GM19467 (cell line): ENCODE measurements around the gene IQCB1.
A peak's percentile ranks its signal among the peaks of the same experiment; 100 is the strongest.
"Not testable (repeated sequence)": the region's sequence is repeated elsewhere in the genome, so short reads cannot be mapped to it uniquely, and the experiment has no call there.

Experiments used
- ATAC-seq: cut with Tn5 transposase; IDR thresholded peaks from one replicate; pipeline ENCODE4 v1.9.1; 2021; ENCODE audit warnings: mild to moderate bottlenecking, moderate library complexity; ENCODE audit not compliant: unreplicated experiment

IQCB1 gene

DNA sequence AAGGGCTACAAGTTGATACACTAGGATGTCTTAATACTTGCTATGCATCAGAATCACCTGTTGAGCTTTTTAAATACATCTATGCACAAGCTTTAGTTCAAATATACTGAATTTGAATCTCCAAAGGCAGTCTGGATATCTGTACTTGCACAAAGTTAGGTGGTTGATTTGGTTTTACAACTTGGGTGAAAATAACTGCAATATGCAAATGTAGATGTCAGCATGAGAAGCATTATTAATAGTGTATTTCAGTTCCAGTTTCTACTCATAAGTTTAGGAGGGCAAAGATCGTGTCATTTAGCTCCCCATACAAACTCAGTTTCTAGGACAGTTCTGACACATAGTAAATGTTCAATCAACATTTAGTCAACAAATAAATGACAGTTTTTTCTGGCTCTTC lies 25.6 kb downstream of the IQCB1 start:
- peak; percentile 95 for ATAC-seq

DNA sequence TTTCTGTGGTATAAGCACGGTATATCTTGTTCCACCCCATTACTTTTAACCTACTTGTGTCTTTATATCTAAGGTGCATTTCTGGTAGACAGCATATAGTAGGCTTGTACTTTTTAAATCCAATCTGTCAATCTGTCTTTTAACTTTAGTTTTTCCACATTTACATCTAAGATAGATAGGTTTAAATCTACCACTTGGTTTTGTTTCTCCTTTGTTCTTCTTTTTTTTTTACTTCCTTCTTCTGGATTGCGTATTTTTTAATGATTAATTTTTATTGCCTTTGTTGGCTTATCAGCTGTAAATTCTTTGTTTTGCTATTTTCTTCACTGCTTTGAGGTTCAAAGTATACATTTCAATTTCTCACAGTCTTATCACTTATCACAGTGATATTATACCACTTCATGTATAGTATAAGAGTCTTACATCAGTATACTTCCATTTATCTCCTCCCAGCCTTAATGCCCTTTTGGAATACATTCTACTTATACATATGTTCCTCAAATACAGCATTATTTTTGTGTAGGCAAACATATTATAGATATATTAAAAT lies 31.0 kb downstream of the IQCB1 start:
- ATAC-seq, result no peak

DNA sequence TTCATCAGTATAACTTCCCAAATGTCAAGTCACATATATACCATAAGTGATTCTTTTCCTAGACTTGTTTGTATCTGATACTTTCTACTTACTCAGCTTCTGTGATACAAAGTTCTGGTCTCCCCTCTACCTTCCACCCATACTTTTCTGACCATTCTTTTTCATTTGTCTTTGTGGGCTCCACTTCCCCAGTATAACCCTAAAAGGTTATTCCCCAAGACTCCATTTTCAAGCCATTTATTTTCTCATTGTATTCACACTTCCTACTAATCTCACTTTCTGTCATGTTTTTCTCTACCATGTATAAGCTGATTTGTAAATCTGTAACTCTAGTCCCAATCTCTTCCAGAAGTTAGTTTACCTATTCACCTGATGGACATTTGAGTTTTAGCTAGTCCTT lies 34.0 kb downstream of the IQCB1 start:
- no peak for ATAC-seq

DNA sequence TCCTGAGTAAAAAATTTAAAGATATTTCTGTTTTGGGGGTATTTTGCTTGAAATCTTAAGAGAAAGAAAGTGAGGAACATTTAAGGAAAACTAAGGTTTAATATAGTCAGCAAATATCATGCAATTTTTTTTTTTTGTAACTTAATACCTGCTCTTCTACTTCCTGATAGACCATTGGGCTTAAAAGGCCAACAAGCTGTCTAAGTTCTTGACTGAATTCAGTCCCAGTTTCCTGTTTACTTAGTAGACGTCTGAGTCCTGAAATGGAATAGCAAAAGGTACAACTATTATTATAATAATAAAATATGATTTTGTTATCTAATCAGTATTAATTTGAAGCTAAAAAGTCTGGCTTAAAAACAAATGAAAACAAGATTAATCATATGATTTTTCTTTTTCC lies 37.9 kb downstream of the IQCB1 start:
- no peak for ATAC-seq

DNA sequence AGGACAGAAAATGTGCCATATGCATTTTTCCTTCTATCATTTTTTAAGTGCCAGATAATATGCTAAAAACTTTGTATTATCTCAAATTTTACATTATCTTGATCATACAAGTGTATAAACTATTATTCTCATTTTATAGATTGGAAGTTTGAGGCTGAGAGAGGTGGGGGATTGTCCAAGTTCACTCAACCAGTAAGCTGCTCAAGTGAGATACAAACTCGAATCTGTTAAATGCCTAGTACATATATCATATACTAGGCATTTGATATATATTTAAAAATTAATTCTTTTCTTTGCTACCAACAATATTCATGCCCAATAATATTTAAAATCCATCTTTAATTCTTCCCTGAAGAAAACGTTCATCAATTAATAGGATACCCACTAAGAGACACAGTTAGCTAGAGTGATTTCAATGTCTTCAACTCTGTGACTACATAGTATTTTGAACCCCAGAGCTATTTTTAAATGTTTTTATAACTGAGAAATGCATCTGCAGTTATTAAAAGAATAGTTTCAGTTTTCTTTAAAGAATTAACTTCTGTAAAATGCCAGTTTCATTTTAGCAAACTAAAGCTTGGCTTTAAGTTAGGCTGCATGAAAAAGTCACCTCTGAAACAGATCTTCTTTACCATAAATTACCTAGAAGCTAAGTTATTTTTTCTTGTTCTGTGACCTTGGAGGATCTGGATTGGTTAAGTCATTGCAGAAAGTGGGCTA lies 40.4 kb downstream of the IQCB1 start:
- peak; percentile 44 for ATAC-seq

DNA sequence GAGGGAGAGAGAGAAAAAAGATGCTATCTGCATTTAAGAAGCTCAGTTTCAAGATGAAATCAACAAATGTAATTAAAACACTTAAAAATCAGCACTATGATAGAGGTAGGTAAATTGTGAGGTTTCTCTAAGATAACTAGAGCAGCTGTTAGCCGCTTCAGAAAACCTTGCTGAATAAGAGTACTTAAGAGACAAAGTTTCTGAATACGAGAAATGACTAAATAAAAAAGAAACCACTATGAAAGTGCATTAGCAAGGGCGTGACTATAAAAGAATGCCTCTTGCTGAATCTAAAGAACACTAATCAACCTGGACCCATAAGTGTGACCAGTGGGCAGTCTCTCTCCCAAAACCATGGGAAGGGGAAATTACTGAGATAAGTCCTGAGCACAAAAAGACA lies 41.8 kb downstream of the IQCB1 start:
- no peak for ATAC-seq

DNA sequence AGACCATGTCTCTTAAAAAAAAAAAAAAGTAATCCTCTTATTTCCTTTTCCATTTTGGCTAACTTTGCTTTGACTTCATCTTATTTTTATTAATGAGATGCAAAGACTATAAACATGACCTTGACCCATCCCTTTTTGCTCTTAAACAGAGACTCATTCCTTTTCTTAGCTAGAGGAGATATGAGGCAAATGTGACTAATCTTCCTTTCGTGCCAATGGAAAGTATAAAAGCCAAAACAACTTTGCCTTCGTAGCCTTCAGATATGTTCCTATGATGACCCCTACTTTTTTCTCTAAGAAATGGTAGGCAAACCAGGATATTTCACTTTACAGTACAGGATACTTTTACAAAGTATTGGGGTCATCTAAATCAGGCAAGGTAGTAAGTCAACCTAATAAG lies 48.4 kb downstream of the IQCB1 start:
- ATAC-seq, result no peak

DNA sequence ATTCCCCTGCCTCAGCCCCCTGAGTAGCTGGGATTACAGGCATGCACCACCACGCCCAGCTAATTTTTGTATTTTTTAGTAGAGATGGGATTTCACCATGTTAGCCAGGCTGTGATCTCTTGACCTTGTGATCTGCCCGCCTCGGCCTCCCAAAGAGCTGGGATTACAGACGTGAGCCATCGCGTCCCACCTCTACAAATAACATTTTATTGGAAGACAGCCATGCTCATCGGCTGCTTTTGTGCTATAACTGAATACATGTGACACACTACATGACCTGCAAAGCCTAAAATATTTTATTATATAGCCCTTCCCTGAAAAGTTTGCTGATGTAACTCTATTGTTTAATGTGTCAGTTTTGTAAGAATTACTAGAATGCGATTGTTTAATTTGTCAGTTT lies 52.1 kb downstream of the IQCB1 start:
- not testable (repeated sequence) for ATAC-seq

DNA sequence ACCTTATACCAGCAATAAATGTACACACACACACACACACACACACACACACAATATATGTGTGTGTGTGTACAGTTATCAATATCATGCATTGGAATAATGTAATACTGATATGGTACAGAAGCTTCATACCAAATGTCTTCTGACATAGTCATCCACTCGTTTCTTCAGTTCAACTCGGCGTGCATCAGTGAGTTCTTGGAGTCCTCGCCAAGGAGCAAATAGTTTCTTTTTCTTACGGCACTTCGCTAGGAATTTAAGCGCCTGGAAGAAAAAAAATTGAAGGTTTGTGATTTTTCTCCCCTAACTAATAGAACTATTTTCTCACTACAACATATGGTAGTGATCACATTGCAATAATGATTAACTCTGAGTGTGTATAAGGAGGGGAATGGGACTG lies 53.2 kb downstream of the IQCB1 start:
- ATAC-seq, result no peak

DNA sequence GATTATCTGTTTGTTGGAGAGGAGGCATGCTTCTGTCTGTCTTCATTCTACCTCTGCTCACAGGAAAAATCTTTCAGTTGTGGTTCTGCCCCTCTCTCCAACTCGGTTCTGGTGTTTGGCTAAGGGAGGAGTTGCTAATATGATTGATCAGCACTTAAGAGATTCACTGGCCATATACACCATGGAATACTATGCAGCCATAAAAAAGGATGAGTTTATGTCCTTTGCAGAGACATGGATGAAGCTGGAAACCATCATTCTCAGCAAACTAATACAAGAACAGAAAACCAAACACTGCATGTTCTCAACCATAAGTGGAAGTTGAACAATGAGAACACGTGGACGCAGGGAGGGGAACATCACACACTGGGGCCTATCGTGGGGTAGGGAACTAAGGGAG lies 59.8 kb downstream of the IQCB1 start:
- ATAC-seq, result not testable (repeated sequence)

DNA sequence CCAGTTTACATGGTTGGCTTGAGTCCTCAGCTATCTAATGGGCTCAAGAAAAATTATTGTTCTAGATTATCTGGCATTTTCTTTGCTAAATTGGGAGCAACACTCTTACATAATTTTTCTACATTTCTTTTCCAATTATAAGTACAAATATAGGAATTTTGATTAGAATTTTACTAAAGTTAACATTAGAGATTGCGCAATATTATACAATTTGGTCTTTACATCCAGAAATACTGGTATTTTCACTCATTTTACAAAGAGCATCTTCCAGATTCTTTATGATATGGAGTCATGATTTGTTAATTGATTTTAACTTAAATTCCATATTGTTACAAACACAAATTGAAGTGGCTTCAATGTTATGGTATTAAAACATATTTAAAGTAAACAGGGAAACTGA lies 65.6 kb downstream of the IQCB1 start:
- ATAC-seq, result no peak

DNA sequence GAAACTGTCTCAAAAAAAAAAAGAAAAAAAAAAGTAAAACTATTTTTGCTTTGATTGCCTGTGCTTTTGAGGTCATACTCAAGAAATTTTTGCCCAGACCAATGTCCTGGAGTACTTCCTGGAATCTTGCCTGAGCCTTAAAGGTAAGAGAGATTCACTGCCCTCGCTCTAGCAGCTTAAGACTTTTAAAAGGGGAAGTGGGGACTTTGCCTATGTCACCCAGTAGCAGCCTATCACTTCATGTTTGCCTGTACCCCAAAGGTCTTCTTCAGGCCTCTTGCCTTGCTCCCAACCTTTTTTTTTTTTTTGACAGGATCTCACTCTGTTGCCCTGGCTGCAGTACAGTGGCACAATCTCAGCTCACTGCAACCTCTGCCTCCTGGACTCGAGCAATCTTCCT lies 66.4 kb downstream of the IQCB1 start:
- ATAC-seq, result no peak

DNA sequence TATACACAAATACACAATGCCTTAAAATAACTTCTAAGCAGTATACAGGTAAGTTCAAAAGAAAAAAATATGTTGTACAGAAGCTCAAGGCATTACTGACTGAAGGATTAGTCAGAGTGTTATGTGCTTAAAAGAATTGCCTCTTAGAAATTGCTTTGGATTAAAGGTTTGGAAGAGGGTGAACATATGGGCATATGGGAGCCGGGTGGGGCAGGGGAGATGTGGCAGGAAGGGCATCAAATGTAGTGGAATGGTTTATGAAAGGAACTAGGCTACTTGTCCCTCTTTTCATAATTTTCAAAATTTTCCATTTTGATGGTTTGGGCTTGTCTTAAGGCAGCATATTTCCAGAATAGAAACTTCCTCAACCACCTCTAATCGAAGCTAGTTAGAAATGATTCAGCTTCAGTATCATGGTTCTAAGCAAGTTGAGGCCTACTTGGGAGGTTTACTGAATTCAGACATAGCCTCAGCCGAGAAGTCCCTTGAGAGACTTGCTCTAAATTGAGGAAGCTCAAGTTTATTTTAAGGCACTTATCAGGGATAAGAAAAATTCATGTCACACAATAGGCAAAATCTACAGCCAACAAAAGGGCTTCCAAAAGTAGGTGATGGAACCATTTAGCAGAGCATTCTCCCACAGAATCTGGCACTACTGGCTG lies 75.2 kb downstream of the IQCB1 start:
- ATAC-seq, result no peak

DNA sequence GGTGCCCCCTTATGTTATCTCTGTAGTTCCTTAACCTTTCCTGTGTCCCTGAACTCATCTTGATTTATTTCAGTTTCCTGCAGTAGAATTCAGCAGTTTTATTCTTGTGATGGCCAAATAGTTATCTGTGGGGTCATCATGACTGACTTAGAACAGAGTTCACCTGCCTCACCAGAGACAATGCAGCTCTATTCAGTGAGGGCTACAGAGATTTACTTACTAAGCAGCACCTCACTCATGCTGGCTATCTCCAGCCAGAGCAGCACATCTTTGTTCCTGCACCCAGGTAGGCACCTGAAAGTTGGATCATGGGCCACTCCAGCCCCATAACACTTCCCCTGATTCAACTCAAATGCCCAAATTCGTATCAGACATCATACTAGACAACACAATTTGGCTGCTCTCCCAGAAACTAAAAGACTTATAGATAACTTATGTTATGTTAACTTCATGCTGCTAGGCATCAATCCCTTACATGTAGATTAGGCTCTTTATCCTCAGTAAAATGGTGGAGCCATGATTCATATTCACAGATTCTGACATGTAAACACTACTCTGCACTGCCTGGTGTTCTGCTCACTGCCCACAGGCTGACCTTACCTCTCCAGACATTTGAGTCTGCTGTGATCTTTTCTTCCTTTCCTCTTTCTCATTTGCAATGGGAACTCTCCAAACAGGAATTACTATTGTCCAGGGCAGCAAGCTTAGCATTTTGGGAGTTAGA lies 76.0 kb downstream of the IQCB1 start:
- ATAC-seq, result no peak

DNA sequence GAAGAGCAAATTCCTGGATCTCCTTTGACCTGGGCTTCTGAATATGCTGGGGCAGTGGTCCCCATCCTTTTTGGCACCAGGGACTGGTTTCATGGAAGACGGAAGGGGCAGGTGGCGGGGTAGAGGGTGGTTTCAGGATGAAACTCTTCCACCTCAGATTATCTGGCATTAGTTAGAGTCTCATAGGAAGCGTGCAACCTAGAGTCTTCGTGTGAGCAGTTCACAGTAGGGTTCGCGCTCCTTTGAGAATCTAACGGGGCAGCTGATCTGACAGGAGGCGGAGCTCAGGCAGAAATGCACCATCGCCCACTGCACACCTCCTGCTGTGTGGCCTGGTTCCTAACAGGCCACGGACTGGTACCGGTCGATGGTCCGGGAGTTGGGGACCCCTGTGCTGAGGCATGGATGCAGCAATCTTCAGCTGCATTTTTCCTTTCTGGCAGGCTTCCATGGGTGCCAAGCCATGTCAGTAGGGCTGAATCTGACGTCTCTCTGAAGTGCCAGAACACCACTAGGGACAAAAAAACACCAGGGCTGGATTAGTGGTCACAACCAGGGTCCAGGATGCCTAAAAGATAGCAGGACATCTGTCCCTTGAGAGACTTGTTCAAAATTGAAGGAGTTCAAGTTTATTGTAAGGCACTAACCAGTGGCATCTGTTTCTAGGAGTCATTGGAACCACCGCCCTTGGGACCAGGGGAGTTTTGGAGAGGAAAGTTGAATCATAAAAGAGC lies 76.9 kb downstream of the IQCB1 start:
- no peak for ATAC-seq

DNA sequence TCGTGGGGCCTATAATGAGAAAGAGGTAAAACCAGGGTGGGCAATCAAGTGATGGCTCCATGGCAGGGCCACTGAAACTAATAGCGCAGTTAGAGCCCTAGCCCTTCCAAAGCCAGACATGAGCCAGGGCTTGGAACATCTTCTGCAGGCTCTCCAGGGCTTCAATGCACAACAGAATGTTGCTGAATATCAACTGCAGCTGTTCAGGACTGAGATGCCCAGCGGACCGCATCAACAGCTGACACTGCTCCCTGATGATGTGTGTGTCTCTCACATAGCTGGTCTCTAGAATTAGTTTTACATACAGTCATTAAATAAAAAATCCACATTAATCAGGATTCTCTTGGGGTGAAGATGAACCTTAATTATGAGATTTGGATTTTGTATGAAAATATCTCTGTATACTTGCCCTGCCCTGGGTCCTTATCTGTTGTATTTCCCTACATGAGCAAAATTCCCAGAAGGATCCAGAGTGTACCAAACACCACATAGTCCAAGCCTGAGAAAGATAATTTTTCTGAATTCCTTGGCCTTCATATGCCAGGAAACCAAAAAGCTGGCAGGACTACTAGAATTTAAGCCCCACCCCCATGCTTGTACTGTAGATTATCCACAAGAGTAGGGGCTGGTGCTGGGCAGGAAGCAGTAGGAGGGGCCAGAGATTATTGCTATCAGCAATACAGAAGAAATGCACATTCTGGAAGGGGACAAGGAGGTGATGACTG lies 77.6 kb downstream of the IQCB1 start:
- no peak for ATAC-seq

DNA sequence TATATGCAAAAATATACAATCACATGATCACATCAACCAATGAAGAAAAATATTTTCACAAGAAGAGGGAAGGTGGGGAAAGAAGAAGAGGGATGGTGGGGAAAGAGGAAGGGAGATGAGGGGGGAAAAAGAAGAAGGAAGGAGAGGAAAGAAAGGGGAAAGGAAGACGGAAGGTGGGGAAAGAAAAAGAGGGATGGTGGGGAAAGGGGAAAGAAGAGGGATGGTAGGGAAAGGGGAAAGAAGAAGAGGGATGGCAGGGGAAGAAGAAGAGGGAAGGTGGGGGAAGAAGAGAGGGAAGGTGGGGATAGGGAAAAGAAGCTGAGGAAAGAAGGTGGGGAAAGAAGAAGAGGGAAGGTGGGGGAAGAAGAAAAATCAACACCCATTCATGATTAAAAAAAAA lies 82.1 kb downstream of the IQCB1 start:
- ATAC-seq, result no peak

DNA sequence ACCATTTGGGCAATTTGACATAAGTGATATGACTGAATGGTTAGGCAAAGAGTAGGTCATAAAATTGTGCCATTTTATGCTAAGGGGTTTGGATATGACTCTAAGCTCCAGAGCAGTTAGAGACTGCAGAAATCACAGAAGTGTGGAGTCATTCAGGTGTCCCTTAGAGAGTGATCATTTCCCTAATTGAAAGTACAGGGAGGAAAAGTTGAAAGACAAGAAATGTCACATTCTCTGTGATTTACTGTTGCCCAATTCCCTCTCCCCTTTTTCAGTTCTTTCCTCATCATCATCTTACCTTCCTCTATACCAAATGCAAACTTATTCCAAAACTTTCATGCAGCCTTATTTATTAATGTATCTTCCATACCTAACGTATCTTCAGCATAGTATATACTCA lies 82.6 kb downstream of the IQCB1 start:
- no peak for ATAC-seq

DNA sequence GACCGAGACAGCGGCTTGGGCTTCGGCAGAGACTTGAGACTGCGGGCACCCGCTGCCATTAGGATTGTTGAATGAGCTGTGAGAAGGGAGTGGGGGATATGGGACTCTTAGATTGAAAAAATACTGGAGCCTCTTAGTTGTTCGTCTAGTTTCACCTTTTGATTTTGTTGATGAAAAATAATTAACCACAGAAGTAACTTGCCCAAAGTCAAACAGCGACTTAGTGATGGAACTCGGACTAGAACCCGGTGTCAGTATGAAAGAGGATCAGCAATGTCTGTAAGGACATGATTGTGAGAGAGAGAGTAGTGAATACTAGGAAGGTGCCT lies 84.8 kb downstream of the IQCB1 start:
- no peak for ATAC-seq

DNA sequence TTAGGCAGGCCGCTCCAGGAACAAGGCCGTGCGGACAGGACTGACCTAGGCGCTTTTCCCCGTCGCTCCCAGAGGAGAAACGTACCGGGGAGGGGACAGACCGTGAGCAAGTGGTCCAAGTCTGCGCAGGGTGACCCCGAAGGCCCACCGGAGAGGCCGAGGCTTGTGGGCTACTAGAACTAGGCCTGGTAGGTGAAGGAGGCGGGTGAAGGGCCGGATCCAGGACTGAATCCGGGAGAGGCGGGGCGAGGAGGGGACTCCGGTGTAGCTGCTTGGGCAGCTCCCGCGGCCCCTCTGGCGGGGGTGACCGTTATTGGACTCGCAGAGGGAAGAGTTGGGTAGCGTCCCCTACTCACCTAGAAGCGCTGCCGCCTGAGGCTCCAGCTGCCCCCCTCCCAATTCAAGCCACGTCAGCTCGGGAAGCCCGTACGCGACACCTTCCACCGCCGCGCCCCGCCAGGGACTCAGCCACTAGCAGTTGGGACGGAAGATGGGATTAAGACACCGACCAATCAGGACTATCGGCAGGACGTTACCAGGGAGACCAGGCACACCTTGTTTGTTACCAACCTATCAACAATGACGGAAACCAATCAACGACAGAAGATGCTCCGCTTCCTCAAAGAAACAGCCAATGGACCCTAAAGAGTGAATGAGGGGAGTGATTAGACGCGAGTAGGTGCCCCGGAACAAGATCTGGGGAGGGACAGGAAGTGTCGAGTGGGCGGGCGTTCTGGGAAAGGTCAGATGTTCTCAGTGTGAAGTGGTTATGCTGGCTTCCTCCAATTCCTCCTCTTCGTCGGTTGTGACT lies 85.4 kb downstream of the IQCB1 start, which contains the start of gene GOLGB1:
Gene GOLGB1, minus strand, starts transcription at position 466 of the 811 bp plus-strand sequence. CDS start 18,770 bp downstream, outside the sequence.
- ATAC-seq, result peak; percentile 97
